Ascending aorta (tissue), 2 donors: ENCODE results near the gene LKAAEAR1. TPM values are rescaled to one million over a fixed set of nuclear protein-coding genes. Genes with fewer than 3 reads are reported as not detected.

Source experiments
- DNase-seq, 2 donors: peaks; one replicate each; pipeline ENCODE4 v3.0.0-alpha.2; 2019; ENCODE audit warnings: low spot score in 2 of 2
- H3K27ac ChIP-seq, 2 donors: fragments of 200-600 bp; sonication (generic); one replicate each; pipeline ENCODE4 v1.5.1; 2016 to 2017; ENCODE audit warnings: mild to moderate bottlenecking in 1 of 2
- H3K27me3 ChIP-seq: fragments of 200-600 bp; sonication (generic); one replicate; pipeline ENCODE4 v1.5.1; 2017
- H3K36me3 ChIP-seq, 2 donors: fragments of 200-600 bp; sonication (generic); one replicate each; pipeline ENCODE4 v1.5.1; 2016
- H3K4me1 ChIP-seq, 2 donors: fragments of 200-600 bp; sonication (generic); one replicate each; pipeline ENCODE4 v1.5.1; 2016 to 2017; ENCODE audit warnings: mild to moderate bottlenecking in 1 of 2
- H3K4me3 ChIP-seq, 2 donors: fragments of 200-600 bp; sonication (generic); one replicate each; pipeline ENCODE4 v1.5.1; 2016 to 2017; ENCODE audit warnings: mild to moderate bottlenecking in 1 of 2
- H3K9me3 ChIP-seq, 2 donors: fragments of 200-600 bp; sonication (generic); one replicate each; pipeline ENCODE4 v1.5.1; 2016
- intact Hi-C: fragments of 100-400 bp; cut with DNase I; formaldehyde crosslinking; loops from one replicate; pipeline ENCODE4 v1.15.1; 2023
- total RNA-seq: library from RNA; depleted of rRNA; stranded (reverse); fragments of >200 nt; gene quantifications from one replicate; pipeline ENCODE4 v1.1.0, GENCODE V29; 2016
- TF ChIP-seq, protein P1 (sequence below), 3 experiments: fragments of 200-600 bp in 2 of 3; fragments of 450-650 bp in 1 of 3; sonication (generic) in 2 of 3; IDR thresholded peaks; one replicate each; pipeline ENCODE4 v1.5.1; 2016 to 2019; ENCODE audit warnings: antibody characterized with exemption in 3 of 3, mild to moderate bottlenecking in 1 of 3, moderate library complexity in 1 of 3

The LKAAEAR1 gene
- total RNA-seq, 1 donor from 2014 or later, result not detected

DNA sequence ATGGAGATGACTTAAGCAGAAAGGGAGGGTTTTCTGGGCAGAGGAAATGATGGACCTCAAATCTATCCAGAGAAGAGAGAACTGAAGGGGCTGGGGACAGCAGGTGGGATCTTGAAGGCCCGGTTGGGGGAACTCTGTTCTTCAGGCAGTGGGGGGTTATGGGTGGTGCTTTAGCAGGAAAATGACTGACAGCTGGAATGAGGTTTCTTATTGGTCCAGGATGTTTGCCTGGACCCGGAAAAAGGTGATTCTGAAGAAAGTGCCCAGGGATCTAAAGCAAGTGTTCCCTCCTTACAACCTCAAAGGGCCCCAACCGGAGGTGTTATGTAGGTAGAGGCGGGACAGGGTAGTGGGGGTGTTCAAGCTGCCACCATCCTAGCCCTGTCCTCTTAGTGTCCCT lies 11.3 kb upstream of the LKAAEAR1 start:
- DNase-seq, result no peak
- intact Hi-C loops, result no loop called here
- no peaks in the 10 kb centered on the region for H3K36me3 ChIP-seq
- no peaks in the 10 kb centered on the region for H3K9me3 ChIP-seq
- TF ChIP-seq, protein P1, sequence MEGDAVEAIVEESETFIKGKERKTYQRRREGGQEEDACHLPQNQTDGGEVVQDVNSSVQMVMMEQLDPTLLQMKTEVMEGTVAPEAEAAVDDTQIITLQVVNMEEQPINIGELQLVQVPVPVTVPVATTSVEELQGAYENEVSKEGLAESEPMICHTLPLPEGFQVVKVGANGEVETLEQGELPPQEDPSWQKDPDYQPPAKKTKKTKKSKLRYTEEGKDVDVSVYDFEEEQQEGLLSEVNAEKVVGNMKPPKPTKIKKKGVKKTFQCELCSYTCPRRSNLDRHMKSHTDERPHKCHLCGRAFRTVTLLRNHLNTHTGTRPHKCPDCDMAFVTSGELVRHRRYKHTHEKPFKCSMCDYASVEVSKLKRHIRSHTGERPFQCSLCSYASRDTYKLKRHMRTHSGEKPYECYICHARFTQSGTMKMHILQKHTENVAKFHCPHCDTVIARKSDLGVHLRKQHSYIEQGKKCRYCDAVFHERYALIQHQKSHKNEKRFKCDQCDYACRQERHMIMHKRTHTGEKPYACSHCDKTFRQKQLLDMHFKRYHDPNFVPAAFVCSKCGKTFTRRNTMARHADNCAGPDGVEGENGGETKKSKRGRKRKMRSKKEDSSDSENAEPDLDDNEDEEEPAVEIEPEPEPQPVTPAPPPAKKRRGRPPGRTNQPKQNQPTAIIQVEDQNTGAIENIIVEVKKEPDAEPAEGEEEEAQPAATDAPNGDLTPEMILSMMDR (IDR thresholded peaks at IDR 0.05), result no peak
- no peaks in the 10 kb centered on the region for H3K27me3 ChIP-seq
- H3K4me3 ChIP-seq, result no peak overlapping the region
- no peaks in the 10 kb centered on the region for H3K4me1 ChIP-seq
- H3K27ac ChIP-seq, result no peak overlapping the region

DNA sequence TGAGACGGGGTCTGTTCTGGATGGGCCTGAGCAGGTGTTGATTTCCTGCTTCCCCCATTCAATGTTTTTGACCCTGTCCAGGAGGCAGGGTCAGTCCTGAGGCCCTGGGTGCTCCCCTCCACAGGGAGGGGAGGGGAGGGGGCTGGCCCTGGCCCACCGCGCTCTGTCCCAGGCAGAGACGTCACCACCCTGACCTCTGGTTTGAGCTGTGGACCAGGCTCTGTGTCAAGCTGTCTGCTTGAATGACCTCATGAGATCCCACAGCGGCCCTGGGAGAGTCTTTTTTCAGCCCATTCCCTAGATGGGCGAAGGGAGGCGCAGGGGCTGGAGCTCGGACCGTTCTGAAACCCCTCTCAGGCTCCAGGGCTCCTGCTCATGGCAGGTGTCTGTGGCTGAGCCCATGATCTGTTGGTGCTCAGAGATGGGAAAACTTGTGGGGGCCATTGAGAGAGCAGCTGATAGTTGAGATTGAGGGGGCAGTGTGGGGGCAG lies 8.9 kb upstream of the LKAAEAR1 start:
- Histone ChIP-seq H3K9me3 (no peaks in the 10 kb centered on the region), H3K36me3 (no peaks in the 10 kb centered on the region), H3K4me3 (no peak overlapping the region), H3K27me3 (no peaks in the 10 kb centered on the region), H3K4me1 (no peaks in the 10 kb centered on the region), H3K27ac (no peak overlapping the region)
- TF ChIP-seq, protein P1 (IDR thresholded peaks at IDR 0.05), result no peak
- DNase-seq, result no peak
- intact Hi-C loops, result no loop called here

DNA sequence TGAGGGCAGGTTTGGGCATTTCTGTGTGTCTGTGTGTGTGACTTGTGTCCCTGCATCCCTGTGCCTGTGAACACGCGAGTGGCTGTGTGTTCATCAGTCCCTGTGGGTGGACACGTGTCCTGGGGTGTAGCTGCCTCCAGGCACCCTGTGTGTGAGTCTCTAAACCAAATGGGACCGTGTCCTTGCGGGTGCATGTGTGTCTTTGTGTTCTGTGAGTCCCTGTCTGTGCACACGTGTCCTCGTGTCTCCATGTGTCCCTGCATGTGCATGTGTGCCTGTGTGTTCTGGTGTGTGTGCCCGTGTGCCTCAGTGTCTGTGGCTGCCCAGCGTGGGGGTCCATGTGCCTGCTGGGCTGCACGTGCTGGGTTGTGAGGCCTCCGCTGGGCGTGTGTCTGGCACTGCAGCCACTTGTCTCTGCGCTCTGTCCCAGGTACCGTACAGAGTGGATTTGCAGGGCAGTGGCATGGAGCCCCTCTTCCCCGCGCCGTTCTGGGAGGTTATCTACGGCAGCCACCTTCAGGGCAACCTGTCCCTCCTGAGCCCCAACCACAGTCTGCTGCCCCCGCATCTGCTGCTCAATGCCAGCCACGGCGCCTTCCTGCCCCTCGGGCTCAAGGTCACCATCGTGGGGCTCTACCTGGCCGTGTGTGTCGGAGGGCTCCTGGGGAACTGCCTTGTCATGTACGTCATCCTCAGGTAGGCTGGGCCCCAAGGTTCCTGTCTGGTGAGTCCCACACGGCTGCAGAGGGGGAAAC lies 8.2 kb upstream of the LKAAEAR1 start:
- Histone ChIP-seq H3K27me3 (no peaks in the 10 kb centered on the region), H3K36me3 (no peaks in the 10 kb centered on the region), H3K27ac (no peak overlapping the region), H3K9me3 (no peaks in the 10 kb centered on the region), H3K4me1 (no peaks in the 10 kb centered on the region), H3K4me3 (no peak overlapping the region)
- DNase-seq, result no peak
- TF ChIP-seq, protein P1 (IDR thresholded peaks at IDR 0.05), result no peak
- intact Hi-C loops, result no loop called here

DNA sequence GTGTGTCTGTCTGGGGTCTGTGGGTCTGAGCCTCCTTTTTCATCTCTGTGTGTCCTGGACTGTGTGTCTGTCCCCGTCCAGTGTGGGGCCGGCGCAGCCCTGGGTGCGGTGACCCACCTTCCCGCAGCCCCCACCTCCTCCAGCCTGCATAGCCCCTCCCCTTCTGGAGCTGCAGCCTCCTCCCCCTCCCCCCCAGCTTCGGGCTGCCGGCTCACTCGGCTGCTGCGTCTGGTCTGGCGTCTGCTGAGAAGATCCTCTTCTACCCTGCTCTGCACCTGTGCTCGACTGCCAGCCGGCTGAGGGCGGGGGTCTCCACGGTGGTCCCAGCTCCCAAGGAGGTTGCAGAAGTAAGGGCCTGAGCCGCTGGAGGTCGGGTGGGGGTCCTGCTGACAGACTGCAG lies 7.6 kb upstream of the LKAAEAR1 start:
- no peaks in the 10 kb centered on the region for H3K27me3 ChIP-seq

DNA sequence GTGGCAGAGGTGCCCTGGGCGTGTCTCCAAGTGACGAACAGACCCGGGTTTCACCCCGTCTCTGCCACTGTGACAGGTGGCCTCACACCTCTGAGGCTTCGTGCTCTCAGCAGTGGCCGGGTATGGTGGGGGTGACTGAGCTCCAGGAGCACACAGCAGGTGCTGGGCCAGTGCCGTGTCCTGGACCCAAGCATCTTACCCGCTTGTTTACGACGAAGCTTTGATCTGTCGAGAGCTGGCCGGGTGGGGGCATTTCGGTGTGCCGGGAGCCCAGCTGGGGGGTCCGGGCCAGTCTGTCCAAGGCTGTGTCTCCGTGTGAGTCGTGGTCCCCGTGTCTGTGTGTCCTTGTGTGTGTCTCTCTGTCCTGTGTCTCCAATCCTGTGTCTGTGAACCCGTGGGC lies 7.1 kb upstream of the LKAAEAR1 start:
- H3K4me3 ChIP-seq, result no peak overlapping the region
- TF ChIP-seq, protein P1 (IDR thresholded peaks at IDR 0.05), result no peak
- intact Hi-C loops, result no loop called here
- no peak overlapping the region for H3K27ac ChIP-seq
- H3K36me3 ChIP-seq, result no peaks in the 10 kb centered on the region
- DNase-seq, result no peak
- no peaks in the 10 kb centered on the region for H3K9me3 ChIP-seq
- no peaks in the 10 kb centered on the region for H3K27me3 ChIP-seq
- no peaks in the 10 kb centered on the region for H3K4me1 ChIP-seq

More for the DNA sequence above, 7.6 kb upstream of the LKAAEAR1 start:
- Histone ChIP-seq H3K4me1 (no peaks in the 10 kb centered on the region), H3K36me3 (no peaks in the 10 kb centered on the region), H3K9me3 (no peaks in the 10 kb centered on the region), H3K27ac (no peak overlapping the region), H3K4me3 (no peak overlapping the region)
- TF ChIP-seq, protein P1 (IDR thresholded peaks at IDR 0.05), result no peak
- intact Hi-C loops, result no loop called here
- no peak for DNase-seq
